H9 (cell line): ENCODE results near the gene ZNF483. TPM values are rescaled to one million over a fixed set of nuclear protein-coding genes. Genes with fewer than 3 reads are reported as not detected.
A peak's percentile ranks its signal among the peaks of the same experiment; 100 is the strongest.

Source experiments
- DNase-seq: peaks from one replicate; pipeline ENCODE4 v3.0.0-alpha.2; 2017
- H2AFZ ChIP-seq: one replicate; pipeline ENCODE4 v1.6.1; 2013; ENCODE audit warnings: mild to moderate bottlenecking, low read length, control low read depth, moderate library complexity
- H2AK5ac ChIP-seq: 2 replicates; pipeline ENCODE4 v1.6.1; 2013; ENCODE audit warnings: low read length, control low read depth, mixed read lengths; ENCODE audit not compliant: insufficient read length
- H2BK120ac ChIP-seq: one replicate; pipeline ENCODE4 v1.6.1; 2013; ENCODE audit warnings: low read depth, mild to moderate bottlenecking, low read length, control low read depth, inconsistent platforms; ENCODE audit not compliant: poor library complexity, severe bottlenecking
- H2BK12ac ChIP-seq: 2 replicates; pipeline ENCODE4 v1.6.1; 2013; ENCODE audit warnings: low read length, control low read depth, mixed read lengths, low read depth; ENCODE audit not compliant: insufficient read length
- H2BK15ac ChIP-seq: 2 replicates; pipeline ENCODE4 v1.6.1; 2013; ENCODE audit warnings: low read depth, low read length, control low read depth
- H2BK20ac ChIP-seq: one replicate; pipeline ENCODE4 v1.6.1; 2013; ENCODE audit warnings: low read depth, mild to moderate bottlenecking, low read length, control low read depth, inconsistent platforms; ENCODE audit not compliant: poor library complexity, severe bottlenecking
- H2BK5ac ChIP-seq: 2 replicates; pipeline ENCODE4 v1.6.1; 2013; ENCODE audit warnings: low read length, control low read depth, mixed read lengths; ENCODE audit not compliant: insufficient read length
- H3K14ac ChIP-seq: 2 replicates; pipeline ENCODE4 v1.6.1; 2013; ENCODE audit warnings: low read length, control low read depth; ENCODE audit not compliant: insufficient read depth
- H3K18ac ChIP-seq: 2 replicates; pipeline ENCODE4 v1.6.1; 2013; ENCODE audit warnings: low read depth, mild to moderate bottlenecking, mixed read lengths, low read length, control low read depth; ENCODE audit not compliant: insufficient read length
- H3K23ac ChIP-seq: 2 replicates; pipeline ENCODE4 v1.6.1; 2013; ENCODE audit warnings: low read length, control low read depth, mixed read lengths, low read depth; ENCODE audit not compliant: insufficient read length
- H3K23me2 ChIP-seq: 2 replicates; pipeline ENCODE4 v1.6.1; 2013; ENCODE audit warnings: low read depth, mild to moderate bottlenecking, mixed read lengths, low read length, control low read depth; ENCODE audit not compliant: insufficient read length, poor library complexity, severe bottlenecking
- H3K27ac ChIP-seq: 2 replicates; pipeline ENCODE4 v1.5.1; 2013; ENCODE audit warnings: low read length, control low read depth, mixed read lengths, low read depth; ENCODE audit not compliant: insufficient read length
- H3K27me3 ChIP-seq: 2 replicates; pipeline ENCODE4 v1.6.1; 2013; ENCODE audit warnings: low read length, control low read depth, inconsistent platforms; ENCODE audit not compliant: insufficient read depth
- H3K4ac ChIP-seq: 2 replicates; pipeline ENCODE4 v1.6.1; 2013; ENCODE audit warnings: low read depth, mild to moderate bottlenecking, control low read depth, inconsistent platforms, low read length, moderate library complexity
- H3K4me1 ChIP-seq: 2 replicates; pipeline ENCODE4 v1.6.1; 2013; ENCODE audit warnings: low read length, control low read depth, inconsistent platforms; ENCODE audit not compliant: insufficient read depth
- H3K4me2 ChIP-seq: 2 replicates; pipeline ENCODE4 v1.6.1; 2013; ENCODE audit warnings: low read length, control low read depth, mixed read lengths; ENCODE audit not compliant: insufficient read length, insufficient read depth
- H3K56ac ChIP-seq: 2 replicates; pipeline ENCODE4 v1.6.1; 2013; ENCODE audit warnings: low read depth, mild to moderate bottlenecking, mixed read lengths, low read length, control low read depth; ENCODE audit not compliant: insufficient read length
- H3K79me1 ChIP-seq: 2 replicates; pipeline ENCODE4 v1.6.1; 2013; ENCODE audit warnings: low read depth, mild to moderate bottlenecking, moderate library complexity, low read length, control low read depth, inconsistent platforms; ENCODE audit not compliant: insufficient read depth, poor library complexity, severe bottlenecking
- H3K79me2 ChIP-seq: 2 replicates; pipeline ENCODE4 v1.6.1; 2013; ENCODE audit warnings: low read length, control low read depth, inconsistent platforms; ENCODE audit not compliant: insufficient read depth
- H3K9ac ChIP-seq: 2 replicates; pipeline ENCODE4 v1.6.1; 2013; ENCODE audit warnings: low read length, control low read depth, mixed read lengths; ENCODE audit not compliant: insufficient read length; ENCODE audit errors: extremely low read depth
- H3K9me3 ChIP-seq: one replicate; pipeline ENCODE4 v1.6.1; 2013; ENCODE audit warnings: low read depth, low read length, inconsistent platforms; ENCODE audit not compliant: control insufficient read depth
- H3T11ph ChIP-seq: one replicate; pipeline ENCODE4 v1.6.1; 2013; ENCODE audit warnings: mild to moderate bottlenecking, low read length, control low read depth, inconsistent platforms
- H4K20me1 ChIP-seq: one replicate; pipeline ENCODE4 v1.6.1; 2013; ENCODE audit not compliant: control insufficient read depth, insufficient read length, insufficient read depth
- H4K5ac ChIP-seq: 2 replicates; pipeline ENCODE4 v1.6.1; 2013; ENCODE audit warnings: low read depth, mild to moderate bottlenecking, mixed read lengths, low read length, control low read depth; ENCODE audit not compliant: insufficient read length
- H4K8ac ChIP-seq: replicated peaks from 2 replicates; pipeline ENCODE4 v1.6.1; 2013; ENCODE audit warnings: low read length, control low read depth, mixed read lengths, low read depth; ENCODE audit not compliant: insufficient read length
- H4K91ac ChIP-seq: 2 replicates; pipeline ENCODE4 v1.6.1; 2013; ENCODE audit warnings: low read depth, mild to moderate bottlenecking, moderate library complexity, mixed read lengths, low read length, control low read depth; ENCODE audit not compliant: insufficient read length
- H3K27ac Mint-ChIP-seq, 3 experiments: 2 replicates in 2 of 3; 3 replicates in 1 of 3; pipeline ENCODE4 v1.8.0; 2020 to 2021; ENCODE audit warnings: mixed read lengths in 3 of 3, mild to moderate bottlenecking in 1 of 3, moderate library complexity in 1 of 3
- H3K27me3 Mint-ChIP-seq: 2 replicates; pipeline ENCODE4 v1.8.0; 2021; ENCODE audit warnings: low read depth, mild to moderate bottlenecking, moderate library complexity, mixed read lengths
- H3K36me3 Mint-ChIP-seq, 3 experiments: 2 replicates in 2 of 3; 3 replicates in 1 of 3; pipeline ENCODE4 v1.8.0; 2020 to 2021; ENCODE audit warnings: low read depth in 3 of 3, mixed read lengths in 3 of 3; ENCODE audit not compliant: insufficient read depth in 1 of 3
- H3K4me1 Mint-ChIP-seq, 2 experiments: 2 replicates each; pipeline ENCODE4 v1.8.0; 2020; ENCODE audit warnings: mixed read lengths in 2 of 2
- H3K4me3 Mint-ChIP-seq, 2 experiments: 2 replicates in 1 of 2; 3 replicates in 1 of 2; pipeline ENCODE4 v1.8.0; 2020 to 2021; ENCODE audit warnings: mild to moderate bottlenecking in 2 of 2, mixed read lengths in 2 of 2, moderate library complexity in 1 of 2
- H3K9me3 Mint-ChIP-seq, 2 experiments: 2 replicates in 1 of 2; 3 replicates in 1 of 2; pipeline ENCODE4 v1.8.0; 2020; ENCODE audit warnings: mild to moderate bottlenecking in 2 of 2, mixed read lengths in 2 of 2, moderate library complexity in 1 of 2
- CTCF ChIP-seq: fragments of 200-600 bp; sonication (generic); conservative IDR thresholded peaks from 3 replicates; pipeline ENCODE4 v1.8.0; 2021; ENCODE audit warnings: antibody characterized with exemption, mild to moderate bottlenecking
- WGBS: extraction: QIAGEN DNeasy Blood & Tissue Kit; methylation state at CpG from one replicate; pipeline ENCODE4 v1.1.7; 2013; ENCODE audit warnings: missing lambda C conversion rate, low lambda C conversion rate, mixed read lengths; ENCODE audit not compliant: insufficient read length; ENCODE audit errors: extremely low coverage; 5-methylcytosine and 5-hydroxymethylcytosine counted together
- total RNA-seq: library from RNA; stranded (reverse); gene quantifications from 2 replicates; pipeline ENCODE4 v1.2.1, GENCODE V29; 2021

The ZNF483 gene
- total RNA-seq, 1 experiment from 2014 or later: 48.1 TPM

- Histone ChIP-seq H3K18ac (no peak overlapping the region), H3K79me1 (peaks cover 5% of the 10 kb centered on the region), H2BK15ac (no peak overlapping the region), H4K20me1 (no peaks in the 10 kb centered on the region), H3K4me1 (peaks cover 5% of the 10 kb centered on the region; the same call in 1 of the 2 replicates), H4K91ac (no peak overlapping the region), H3K23ac (no peak overlapping the region), H3K4ac (no peak overlapping the region), H3K56ac (no peak overlapping the region), H2AK5ac (no peak overlapping the region), H3K4me2 (peak overlapping the region; percentile 90), H2BK20ac (no peak overlapping the region), H3K14ac (no peak overlapping the region), H4K8ac (no peak overlapping the region), H4K5ac (no peak overlapping the region), H3T11ph (no peak overlapping the region), H3K9me3 (no peaks in the 10 kb centered on the region), H2BK12ac (no peak overlapping the region), H3K79me2 (peaks cover 15% of the 10 kb centered on the region; the same call in 1 of the 2 replicates), H3K27ac (no peak overlapping the region), H3K27me3 (no peaks in the 10 kb centered on the region), H2AFZ (no peak overlapping the region), H3K23me2 (peaks cover 12% of the 10 kb centered on the region), H2BK5ac (no peak overlapping the region), H3K9ac (no peak overlapping the region), H2BK120ac (no peak overlapping the region)
- Mint-ChIP-seq H3K4me3 (peak overlapping the region; percentile 92 to 95), H3K27ac (peak overlapping the region in 1 of 3 experiments; percentile 49; a peak in 1 of 7 replicates), H3K9me3 (no peaks in the 10 kb centered on the region; a peak in 1 of 5 replicates), H3K36me3 (peaks cover 8 to 15% (median 14%) of the 10 kb centered on the region in 3 experiments), H3K4me1 (peaks cover 34 to 40% of the 10 kb centered on the region in 2 experiments), H3K27me3 (peaks cover 8% of the 10 kb centered on the region)
- no peak for DNase-seq
- no CpG with 5 or more reads among the region's 7 CpGs for WGBS
- no peak for TF ChIP-seq CTCF
These were observed 286 bp upstream of the ZNF483 start for GRCh38 chr9:111524731-111525055.
